ENCODE data around the gene GABBR2. TPM values are rescaled to one million over a fixed set of nuclear protein-coding genes. Genes with fewer than 3 reads are reported as not detected.

The GABBR2 gene
- total and polyA plus RNA-seq, 4 experiments from 2014 or later = not detected

DNA sequence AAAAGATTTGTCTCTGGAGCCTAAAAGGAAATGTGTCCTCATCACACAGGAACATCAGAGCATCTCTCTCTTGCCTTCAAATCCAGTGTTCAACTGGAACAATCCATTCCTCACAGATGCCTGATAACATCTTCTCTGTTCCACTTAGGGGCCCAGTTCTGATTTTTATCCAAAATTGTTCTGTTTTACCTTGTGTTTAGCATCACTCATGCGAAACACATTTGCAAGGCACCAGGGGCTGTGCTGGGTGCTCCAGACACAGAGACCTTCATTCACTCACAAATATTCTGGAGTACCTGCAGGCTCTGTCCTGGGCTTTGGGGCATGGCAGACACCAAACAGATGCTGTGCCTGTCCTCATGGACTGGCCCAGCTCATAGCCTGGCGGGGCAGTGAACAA lies 13.8 kb downstream of the GABBR2 start:
- no peak for DNase-seq
- ChIA-PET CTCF (ENCODE audit: partially characterized antibody) (no interaction called here), POLR2A (ENCODE audit: partially characterized antibody) (no interaction called here)
- H3K36me3 ChIP-seq (ENCODE audit: insufficient read depth, low read length) = no peaks in the 10 kb centered on the region
- no peak overlapping the region for H3K27ac ChIP-seq (ENCODE audit: low read depth, low read length)
- H3K9me3 ChIP-seq (ENCODE audit: control insufficient read depth in 1 of 2, low read length in 2 of 2) = no peaks in the 10 kb centered on the region
- no peaks in the 10 kb centered on the region for H3K4me1 ChIP-seq (ENCODE audit: insufficient read depth, low read length)
- H3K27ac Mint-ChIP-seq = no peak overlapping the region
- H3K4me3 ChIP-seq (ENCODE audit: low read length in 2 of 2) = no peak overlapping the region
- no peaks in the 10 kb centered on the region for H3K36me3 Mint-ChIP-seq
- peaks cover 0 to 1% (median 0%) of the 10 kb centered on the region in 8 donors for H3K9me3 Mint-ChIP-seq
- intact Hi-C loops (cut with micrococcal nuclease) = no loop called here
- no peak overlapping the region for H3K4me3 Mint-ChIP-seq
- H3K27me3 ChIP-seq (ENCODE audit: insufficient read depth, low read length) = no peaks in the 10 kb centered on the region
- H3K27me3 Mint-ChIP-seq = peaks cover 8 to 11% of the 10 kb centered on the region in 2 donors
- H3K4me1 Mint-ChIP-seq = no peaks in the 10 kb centered on the region

DNA sequence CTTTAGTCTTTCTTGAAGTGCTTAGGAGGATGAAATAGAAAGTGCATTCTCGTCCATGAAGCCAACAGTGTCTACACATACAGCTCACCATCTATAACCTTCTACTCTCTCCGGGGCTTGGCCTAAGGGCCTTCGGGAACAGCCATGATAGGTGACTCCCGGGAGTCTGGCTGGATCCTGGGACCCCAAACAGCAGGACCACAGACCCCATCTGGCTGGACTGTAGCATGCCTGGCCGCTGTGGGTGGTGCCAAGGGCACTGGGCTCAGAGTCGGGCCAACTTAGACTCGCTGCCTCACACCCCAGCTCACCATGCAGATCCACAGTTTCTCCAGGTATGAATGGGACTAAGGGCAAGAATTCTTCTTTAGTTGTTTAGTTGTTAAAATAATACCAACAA lies 16.3 kb downstream of the GABBR2 start:
- no peaks in the 10 kb centered on the region for H3K36me3 ChIP-seq (ENCODE audit: insufficient read depth, low read length)
- H3K4me1 ChIP-seq (ENCODE audit: insufficient read depth, low read length) = no peaks in the 10 kb centered on the region
- DNase-seq = no peak
- H3K36me3 Mint-ChIP-seq = no peaks in the 10 kb centered on the region
- H3K4me1 Mint-ChIP-seq = no peaks in the 10 kb centered on the region
- intact Hi-C loops (cut with micrococcal nuclease) = no loop called here
- H3K27me3 Mint-ChIP-seq = peaks cover 6 to 8% of the 10 kb centered on the region in 2 donors
- ChIA-PET POLR2A (ENCODE audit: partially characterized antibody) (no interaction called here), CTCF (ENCODE audit: partially characterized antibody) (no interaction called here)
- H3K27me3 ChIP-seq (ENCODE audit: insufficient read depth, low read length) = no peaks in the 10 kb centered on the region
- H3K4me3 ChIP-seq (ENCODE audit: low read length in 2 of 2) = no peak overlapping the region
- H3K4me3 Mint-ChIP-seq = no peak overlapping the region
- H3K27ac ChIP-seq (ENCODE audit: low read depth, low read length) = no peak overlapping the region
- no peak overlapping the region for H3K27ac Mint-ChIP-seq
- H3K9me3 Mint-ChIP-seq = no peaks in the 10 kb centered on the region
- no peaks in the 10 kb centered on the region for H3K9me3 ChIP-seq (ENCODE audit: control insufficient read depth in 1 of 2, low read length in 2 of 2)

DNA sequence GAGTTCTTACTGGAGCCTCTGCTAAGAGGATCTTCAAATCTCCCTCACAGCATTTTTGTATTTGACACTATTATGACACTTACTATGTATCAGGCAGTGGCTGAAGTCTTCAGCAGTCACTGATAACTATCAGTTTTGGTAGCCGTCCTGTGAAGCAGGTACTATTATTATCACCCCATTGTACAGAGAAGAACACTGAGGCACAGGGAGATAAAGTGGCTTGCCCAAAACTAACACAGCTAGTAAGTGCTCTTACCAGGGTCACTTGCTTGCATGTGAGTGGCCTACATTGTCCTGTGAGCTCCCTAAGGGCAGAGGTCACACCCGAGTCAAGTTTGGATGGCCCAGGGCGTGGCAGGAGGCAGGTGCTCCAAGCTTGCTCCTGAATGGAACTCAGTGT lies 16.8 kb downstream of the GABBR2 start:
- ChIA-PET POLR2A (ENCODE audit: partially characterized antibody) (no interaction called here), CTCF (ENCODE audit: partially characterized antibody) (no interaction called here)
- no peak for DNase-seq
- Mint-ChIP-seq H3K27ac (no peak overlapping the region), H3K4me1 (peaks cover 0 to 2% (median 0%) of the 10 kb centered on the region in 4 donors), H3K9me3 (no peaks in the 10 kb centered on the region), H3K4me3 (no peak overlapping the region), H3K36me3 (no peaks in the 10 kb centered on the region), H3K27me3 (peaks cover 6 to 8% of the 10 kb centered on the region in 2 donors)
- no peaks in the 10 kb centered on the region for H3K4me1 ChIP-seq (ENCODE audit: insufficient read depth, low read length)
- no peaks in the 10 kb centered on the region for H3K27me3 ChIP-seq (ENCODE audit: insufficient read depth, low read length)
- no peaks in the 10 kb centered on the region for H3K36me3 ChIP-seq (ENCODE audit: insufficient read depth, low read length)
- no peak overlapping the region for H3K4me3 ChIP-seq (ENCODE audit: low read length in 2 of 2)
- no peaks in the 10 kb centered on the region for H3K9me3 ChIP-seq (ENCODE audit: control insufficient read depth in 1 of 2, low read length in 2 of 2)
- no peak overlapping the region for H3K27ac ChIP-seq (ENCODE audit: low read depth, low read length)
- intact Hi-C loops (cut with micrococcal nuclease) = no loop called here

DNA sequence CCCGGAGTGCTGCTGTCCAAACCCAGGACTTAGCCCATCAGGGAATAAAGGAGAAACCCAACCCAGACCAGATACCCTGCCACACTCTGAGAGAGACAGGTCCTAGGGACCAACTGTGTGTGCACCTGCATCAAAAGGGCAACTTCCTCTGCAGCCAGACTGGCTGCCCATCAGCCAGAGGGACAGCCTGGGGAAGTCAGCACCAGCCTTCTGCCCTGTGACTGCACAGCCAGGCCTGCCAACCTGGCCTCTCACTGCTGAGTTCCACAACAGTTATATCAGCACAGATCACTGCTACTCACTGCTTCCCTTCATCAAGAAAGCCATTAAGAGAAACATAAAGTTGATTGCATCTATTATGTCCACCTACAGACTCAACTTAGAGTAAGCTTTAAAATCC lies 18.0 kb downstream of the GABBR2 start:
- Mint-ChIP-seq H3K4me1 (peaks cover 0 to 4% (median 0%) of the 10 kb centered on the region in 4 donors), H3K36me3 (no peaks in the 10 kb centered on the region), H3K27ac (no peak overlapping the region), H3K27me3 (peaks cover 0 to 5% of the 10 kb centered on the region in 2 donors), H3K9me3 (no peaks in the 10 kb centered on the region), H3K4me3 (no peak overlapping the region)
- no peaks in the 10 kb centered on the region for H3K36me3 ChIP-seq (ENCODE audit: insufficient read depth, low read length)
- H3K27ac ChIP-seq (ENCODE audit: low read depth, low read length) = no peak overlapping the region
- H3K27me3 ChIP-seq (ENCODE audit: insufficient read depth, low read length) = no peaks in the 10 kb centered on the region
- no peak for DNase-seq
- POLR2A ChIA-PET (ENCODE audit: partially characterized antibody) = no interaction called here
- no peaks in the 10 kb centered on the region for H3K9me3 ChIP-seq (ENCODE audit: control insufficient read depth in 1 of 2, low read length in 2 of 2)
- H3K4me1 ChIP-seq (ENCODE audit: insufficient read depth, low read length) = no peaks in the 10 kb centered on the region
- CTCF ChIA-PET (ENCODE audit: partially characterized antibody) = no interaction called here
- intact Hi-C loops (cut with micrococcal nuclease) = no loop called here
- no peak overlapping the region for H3K4me3 ChIP-seq (ENCODE audit: low read length in 2 of 2)

DNA sequence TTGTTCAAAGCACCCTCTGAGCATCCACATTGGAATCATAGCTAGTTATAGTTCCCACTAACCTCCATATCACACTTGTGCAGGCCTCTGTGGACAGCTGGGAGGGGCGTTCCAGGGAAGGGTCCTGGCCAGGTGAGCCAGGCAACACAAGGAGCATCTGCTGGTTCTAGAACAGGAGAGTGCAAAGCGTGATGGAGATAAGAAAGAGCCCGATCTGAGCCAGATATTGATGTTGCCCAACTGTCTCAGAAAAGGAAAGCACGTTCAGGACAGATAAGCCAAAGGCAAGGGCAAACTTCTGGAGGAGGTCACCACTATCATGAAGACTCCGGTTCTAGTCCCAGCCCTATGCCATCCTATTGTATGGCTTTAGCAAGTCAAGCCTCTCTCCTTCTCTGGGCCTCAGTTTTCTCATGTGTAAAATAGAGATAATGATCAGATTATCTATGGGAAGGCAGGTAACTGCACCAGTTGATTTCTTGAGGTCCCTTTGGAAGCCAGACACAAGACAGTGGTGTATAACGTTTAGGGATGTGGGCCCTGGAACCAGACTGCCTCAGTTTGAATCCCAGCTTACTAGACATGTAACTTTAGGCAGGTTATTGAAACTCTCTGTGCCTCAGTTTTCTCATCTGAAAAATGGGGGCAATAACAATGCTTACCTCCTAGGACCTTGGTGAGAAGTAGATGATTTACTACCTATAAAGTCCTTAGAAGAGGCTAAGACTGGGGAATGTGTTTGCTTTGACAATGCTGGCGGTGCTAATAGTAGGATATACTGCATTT lies 19.8 kb downstream of the GABBR2 start:
- H3K9me3 ChIP-seq (ENCODE audit: control insufficient read depth in 1 of 2, low read length in 2 of 2) = no peaks in the 10 kb centered on the region
- Mint-ChIP-seq H3K36me3 (no peaks in the 10 kb centered on the region), H3K4me1 (peaks cover 0 to 4% (median 0%) of the 10 kb centered on the region in 4 donors), H3K4me3 (no peak overlapping the region), H3K27ac (no peak overlapping the region), H3K27me3 (peaks cover 0 to 3% of the 10 kb centered on the region in 2 donors), H3K9me3 (no peaks in the 10 kb centered on the region)
- intact Hi-C loops (cut with micrococcal nuclease) = no loop called here
- CTCF ChIA-PET (ENCODE audit: partially characterized antibody) = no interaction called here
- no peak overlapping the region for H3K4me3 ChIP-seq (ENCODE audit: low read length in 2 of 2)
- no peaks in the 10 kb centered on the region for H3K36me3 ChIP-seq (ENCODE audit: insufficient read depth, low read length)
- H3K4me1 ChIP-seq (ENCODE audit: insufficient read depth, low read length) = no peaks in the 10 kb centered on the region
- H3K27me3 ChIP-seq (ENCODE audit: insufficient read depth, low read length) = no peaks in the 10 kb centered on the region
- no peak for DNase-seq
- POLR2A ChIA-PET (ENCODE audit: partially characterized antibody) = no interaction called here
- H3K27ac ChIP-seq (ENCODE audit: low read depth, low read length) = no peak overlapping the region

DNA sequence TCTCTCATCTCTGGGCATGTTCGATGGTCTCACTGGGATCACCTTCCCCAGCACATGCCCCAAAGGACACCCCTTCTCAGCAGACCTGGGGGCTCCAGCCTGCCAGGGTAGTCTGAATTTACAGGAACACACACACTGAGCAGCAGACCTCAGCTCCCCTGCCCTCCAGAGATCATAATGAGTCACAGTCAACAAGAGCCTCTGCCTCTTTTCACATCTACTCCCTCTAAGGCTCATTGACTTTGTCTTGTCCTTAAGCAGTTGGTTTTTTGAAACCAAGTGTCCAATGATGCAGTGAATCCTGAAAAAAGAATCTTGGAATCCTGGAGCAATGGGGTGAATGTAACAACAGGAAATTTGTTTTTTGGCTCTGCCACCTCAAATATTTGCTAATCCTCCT lies 20.8 kb downstream of the GABBR2 start:
- Histone ChIP-seq H3K4me3 (ENCODE audit: low read length in 2 of 2) (no peak overlapping the region), H3K27me3 (ENCODE audit: insufficient read depth, low read length) (no peaks in the 10 kb centered on the region), H3K27ac (ENCODE audit: low read depth, low read length) (no peak overlapping the region), H3K9me3 (ENCODE audit: control insufficient read depth in 1 of 2, low read length in 2 of 2) (no peaks in the 10 kb centered on the region), H3K36me3 (ENCODE audit: insufficient read depth, low read length) (no peaks in the 10 kb centered on the region), H3K4me1 (ENCODE audit: insufficient read depth, low read length) (no peaks in the 10 kb centered on the region)
- Mint-ChIP-seq H3K36me3 (no peaks in the 10 kb centered on the region), H3K9me3 (no peaks in the 10 kb centered on the region), H3K27ac (no peak overlapping the region), H3K4me3 (no peak overlapping the region), H3K27me3 (peaks cover 0 to 3% of the 10 kb centered on the region in 2 donors), H3K4me1 (peaks cover 0 to 4% (median 0%) of the 10 kb centered on the region in 4 donors)
- ChIA-PET POLR2A (ENCODE audit: partially characterized antibody) (no interaction called here), CTCF (ENCODE audit: partially characterized antibody) (no interaction called here)
- intact Hi-C loops (cut with micrococcal nuclease) = no loop called here
- no peak for DNase-seq

DNA sequence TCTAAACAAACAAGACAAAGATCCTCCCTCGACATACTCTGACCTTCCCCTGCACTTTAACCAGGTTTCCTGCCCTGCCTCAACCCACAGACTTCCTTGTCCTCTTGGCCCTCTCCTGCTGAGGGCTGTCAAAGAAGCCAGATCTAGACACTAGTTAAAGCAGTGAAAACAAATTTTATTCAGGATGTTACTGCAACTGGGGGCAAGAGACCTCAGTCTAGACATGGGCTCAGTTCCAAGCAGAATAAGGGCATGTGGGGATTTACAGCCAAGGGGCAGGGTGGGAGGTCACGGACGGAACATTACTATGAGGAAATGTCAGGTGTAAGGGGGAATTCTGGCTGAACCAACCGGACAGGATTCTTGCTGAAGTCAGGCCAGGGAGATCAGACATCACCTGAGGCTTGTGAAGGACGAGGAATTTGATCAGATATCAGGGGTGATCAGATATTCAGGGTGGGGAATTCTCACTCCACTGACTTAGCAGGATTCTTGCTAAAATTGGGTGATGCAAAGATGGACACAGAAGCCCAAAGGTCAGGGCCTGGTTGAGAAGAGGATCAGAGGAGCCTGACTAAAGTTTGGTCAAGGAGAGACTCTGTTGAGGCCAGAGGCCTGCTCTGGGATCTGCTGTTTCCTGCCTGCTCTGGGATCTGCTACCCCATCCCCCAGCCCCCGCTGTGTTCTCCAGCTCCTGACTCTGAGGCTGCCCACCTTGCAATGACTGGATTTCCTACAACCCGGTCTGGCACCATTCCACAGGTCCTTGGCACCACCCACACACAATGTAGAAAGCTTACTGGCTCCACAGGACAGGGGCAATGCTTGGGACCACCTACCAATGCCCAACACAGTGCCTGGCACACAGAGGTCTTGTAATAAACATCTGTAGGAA lies 21.5 kb downstream of the GABBR2 start:
- CTCF ChIA-PET (ENCODE audit: partially characterized antibody) = interaction anchor here (1.1 kb wide), 1 partner anchor 9 kb away, joined by 4 read pairs; no protein-coding TSS in a partner anchor
- Histone ChIP-seq H3K4me3 (ENCODE audit: low read length in 2 of 2) (no peak overlapping the region), H3K36me3 (ENCODE audit: insufficient read depth, low read length) (no peaks in the 10 kb centered on the region), H3K9me3 (ENCODE audit: control insufficient read depth in 1 of 2, low read length in 2 of 2) (no peaks in the 10 kb centered on the region), H3K4me1 (ENCODE audit: insufficient read depth, low read length) (no peaks in the 10 kb centered on the region), H3K27ac (ENCODE audit: low read depth, low read length) (no peak overlapping the region), H3K27me3 (ENCODE audit: insufficient read depth, low read length) (no peaks in the 10 kb centered on the region)
- no peaks in the 10 kb centered on the region for H3K9me3 Mint-ChIP-seq
- no peak overlapping the region for H3K4me3 Mint-ChIP-seq
- H3K4me1 Mint-ChIP-seq = peaks cover 0 to 4% (median 0%) of the 10 kb centered on the region in 4 donors
- H3K27me3 Mint-ChIP-seq = no peaks in the 10 kb centered on the region
- no peak for DNase-seq
- POLR2A ChIA-PET (ENCODE audit: partially characterized antibody) = no interaction called here
- intact Hi-C loops (cut with micrococcal nuclease) = no loop called here
- H3K36me3 Mint-ChIP-seq = no peaks in the 10 kb centered on the region
- peak overlapping the region in 2 of 7 donors; percentile 50 to 65 for H3K27ac Mint-ChIP-seq

All from CD4-positive, alpha-beta memory T cell (primary cell).